Measurements from ENCODE around the gene DSC3. TPM values are rescaled to one million over a fixed set of nuclear protein-coding genes. Genes with fewer than 3 reads are reported as not detected.

Gene DSC3
- total and polyA plus RNA-seq, 9 donors: 0.05 to 9.1 (median 0.45) TPM

DNA sequence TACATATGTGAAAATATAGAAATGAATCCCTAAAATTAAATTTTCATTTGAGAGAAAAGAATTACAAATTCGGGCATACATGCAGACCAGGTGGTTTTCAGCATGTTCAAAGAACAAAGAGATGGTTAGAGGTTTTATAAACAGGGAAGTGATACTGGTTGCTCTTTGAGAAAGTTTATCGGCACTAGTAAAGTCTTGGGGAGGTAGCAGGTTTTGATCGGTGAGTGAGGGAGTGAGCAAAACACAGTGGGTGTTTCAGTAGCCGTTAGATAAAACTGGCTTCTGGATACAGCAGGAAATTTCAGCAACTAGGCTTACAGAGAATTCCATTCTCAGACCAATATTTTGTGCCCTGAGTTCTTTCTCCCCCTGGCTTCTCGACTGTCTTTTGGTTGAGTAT, 51.1 kb downstream of the DSC3 start:
- intact Hi-C loops (cut with DNase I): no loop called here
- DNase-seq: no peak
- no peaks in the 10 kb centered on the region for H3K27me3 ChIP-seq

DNA sequence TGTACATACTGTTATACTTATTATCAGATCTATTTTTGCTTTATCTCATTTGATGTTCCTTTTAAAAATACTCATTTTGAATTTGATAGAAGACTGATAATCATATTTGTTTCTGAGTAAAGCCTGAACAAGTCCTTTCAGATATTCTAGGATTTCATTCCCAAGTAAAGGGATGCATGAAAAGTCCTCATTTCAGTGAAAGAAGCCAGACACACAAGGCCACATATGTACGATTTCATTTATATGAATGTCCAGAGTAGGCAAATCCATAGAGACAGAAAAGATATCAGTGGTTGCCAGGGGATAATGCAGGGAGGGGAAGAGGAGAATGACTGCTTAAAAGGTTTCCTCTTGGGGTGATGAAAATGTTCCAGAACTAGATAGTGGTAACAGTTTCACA, 53.4 kb downstream of the DSC3 start:
- no peak overlapping the region for H3K4me3 ChIP-seq
- no peak for TF ChIP-seq POLR2A (IDR thresholded peaks at IDR 0.05)
- TF ChIP-seq, protein P1, sequence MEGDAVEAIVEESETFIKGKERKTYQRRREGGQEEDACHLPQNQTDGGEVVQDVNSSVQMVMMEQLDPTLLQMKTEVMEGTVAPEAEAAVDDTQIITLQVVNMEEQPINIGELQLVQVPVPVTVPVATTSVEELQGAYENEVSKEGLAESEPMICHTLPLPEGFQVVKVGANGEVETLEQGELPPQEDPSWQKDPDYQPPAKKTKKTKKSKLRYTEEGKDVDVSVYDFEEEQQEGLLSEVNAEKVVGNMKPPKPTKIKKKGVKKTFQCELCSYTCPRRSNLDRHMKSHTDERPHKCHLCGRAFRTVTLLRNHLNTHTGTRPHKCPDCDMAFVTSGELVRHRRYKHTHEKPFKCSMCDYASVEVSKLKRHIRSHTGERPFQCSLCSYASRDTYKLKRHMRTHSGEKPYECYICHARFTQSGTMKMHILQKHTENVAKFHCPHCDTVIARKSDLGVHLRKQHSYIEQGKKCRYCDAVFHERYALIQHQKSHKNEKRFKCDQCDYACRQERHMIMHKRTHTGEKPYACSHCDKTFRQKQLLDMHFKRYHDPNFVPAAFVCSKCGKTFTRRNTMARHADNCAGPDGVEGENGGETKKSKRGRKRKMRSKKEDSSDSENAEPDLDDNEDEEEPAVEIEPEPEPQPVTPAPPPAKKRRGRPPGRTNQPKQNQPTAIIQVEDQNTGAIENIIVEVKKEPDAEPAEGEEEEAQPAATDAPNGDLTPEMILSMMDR (IDR thresholded peaks at IDR 0.05): no peak
- TF ChIP-seq EP300 (IDR thresholded peaks at IDR 0.05): no peak
- no peak for DNase-seq
- intact Hi-C loops (cut with DNase I): loop anchor here in 1 of 4 donors (10.0 kb wide), 1 partner anchor 56 kb away; the partner anchor contains the start of gene DSC3
- H3K9me3 ChIP-seq: no peaks in the 10 kb centered on the region
- no peaks in the 10 kb centered on the region for H3K4me1 ChIP-seq (ENCODE audit: insufficient read depth)
- WGBS, 3 donors: 76 to 89% (median 88%) methylated on average over 1 of the region's 1 CpG
- no peak overlapping the region for H3K27ac ChIP-seq
- H3K27me3 ChIP-seq: no peaks in the 10 kb centered on the region
- H3K36me3 ChIP-seq: no peaks in the 10 kb centered on the region

More for the DNA sequence above, 51.1 kb downstream of the DSC3 start:
- Histone ChIP-seq H3K4me3 (no peak overlapping the region), H3K36me3 (no peaks in the 10 kb centered on the region), H3K9me3 (no peaks in the 10 kb centered on the region), H3K4me1 (ENCODE audit: insufficient read depth) (no peaks in the 10 kb centered on the region), H3K27ac (no peak overlapping the region)
- TF ChIP-seq POLR2A (IDR thresholded peaks at IDR 0.05) (no peak), EP300 (IDR thresholded peaks at IDR 0.05) (no peak)
- TF ChIP-seq, protein P1 (IDR thresholded peaks at IDR 0.05): no peak
- 6 to 24% (median 13%) methylated on average over 5 of the region's 5 CpGs for WGBS, 3 donors

DNA sequence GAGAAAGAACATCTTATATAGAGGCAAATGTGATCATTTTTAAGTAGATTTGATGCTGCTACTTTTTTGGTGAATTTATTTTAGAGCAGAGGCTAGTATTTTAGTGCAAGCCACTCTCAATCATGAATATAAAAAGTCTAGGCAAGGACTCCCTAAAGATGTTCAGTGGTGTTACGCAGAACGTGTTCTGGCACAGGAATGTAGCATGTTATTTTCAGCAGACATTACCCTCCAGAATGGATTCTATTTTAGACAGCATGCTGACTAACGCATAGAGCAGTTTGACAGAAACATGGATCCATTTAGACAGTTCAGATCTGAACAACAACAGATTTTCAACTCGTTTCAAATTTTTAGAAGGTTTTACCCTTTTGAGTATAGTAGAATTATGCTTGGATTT, 54.1 kb downstream of the DSC3 start:
- Histone ChIP-seq H3K27me3 (no peaks in the 10 kb centered on the region), H3K36me3 (no peaks in the 10 kb centered on the region), H3K27ac (no peak overlapping the region), H3K4me3 (no peak overlapping the region), H3K4me1 (ENCODE audit: insufficient read depth) (no peaks in the 10 kb centered on the region), H3K9me3 (no peaks in the 10 kb centered on the region)
- 75 to 84% (median 84%) methylated on average over 4 of the region's 4 CpGs for WGBS, 3 donors
- DNase-seq: no peak
- TF ChIP-seq, protein P1 (IDR thresholded peaks at IDR 0.05): no peak
- TF ChIP-seq EP300 (IDR thresholded peaks at IDR 0.05) (no peak), POLR2A (IDR thresholded peaks at IDR 0.05) (no peak)
- intact Hi-C loops (cut with DNase I): loop anchor here in 1 of 4 donors (10.0 kb wide), 1 partner anchor 56 kb away; the partner anchor contains the start of gene DSC3

DNA sequence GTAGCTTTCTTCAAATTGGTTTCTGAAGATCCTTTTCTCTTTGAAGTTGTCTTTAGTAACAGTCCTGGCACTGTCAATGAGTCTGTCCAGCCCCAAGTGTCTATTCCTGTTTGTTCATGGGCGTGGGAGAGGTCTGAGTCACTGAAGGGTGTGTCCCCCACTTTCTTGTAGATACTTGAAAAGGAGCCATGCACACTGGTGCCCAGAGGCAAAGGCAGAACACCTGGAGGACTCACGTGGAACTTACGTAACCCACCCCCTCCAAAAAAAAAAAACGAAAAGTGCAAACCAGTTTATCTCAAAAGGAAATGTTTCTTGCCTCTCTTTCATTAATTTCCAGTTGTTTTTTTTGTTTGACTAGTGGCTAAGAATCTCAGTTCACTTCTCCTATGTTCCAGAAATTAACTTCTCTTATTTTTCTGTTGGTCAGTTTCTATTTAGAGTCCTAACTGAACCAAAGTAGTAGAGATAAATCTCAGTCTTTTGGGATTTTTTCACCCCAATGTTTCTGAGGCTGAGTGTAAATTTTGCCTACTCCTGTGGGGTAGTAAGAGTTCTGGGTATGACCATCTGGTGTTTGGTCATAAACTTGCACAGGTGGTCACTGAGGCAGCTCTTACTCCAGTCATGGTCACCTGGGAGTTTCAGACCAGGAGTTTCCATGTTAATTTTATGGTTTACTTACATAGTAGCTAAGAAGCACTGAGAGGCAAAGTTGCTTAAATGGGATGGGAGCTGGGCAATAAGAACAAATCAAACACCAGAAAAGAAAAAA, 54.9 kb downstream of the DSC3 start:
- no peak overlapping the region for H3K4me3 ChIP-seq
- H3K27ac ChIP-seq: no peak overlapping the region
- H3K27me3 ChIP-seq: no peaks in the 10 kb centered on the region
- H3K4me1 ChIP-seq (ENCODE audit: insufficient read depth): no peaks in the 10 kb centered on the region
- DNase-seq: no peak
- no peaks in the 10 kb centered on the region for H3K36me3 ChIP-seq
- TF ChIP-seq, protein P1 (IDR thresholded peaks at IDR 0.05): no peak
- no peak for TF ChIP-seq POLR2A (IDR thresholded peaks at IDR 0.05)
- no peak for TF ChIP-seq EP300 (IDR thresholded peaks at IDR 0.05)
- intact Hi-C loops (cut with DNase I): loop anchor here in 1 of 4 donors (10.0 kb wide), 1 partner anchor 57 kb away; the partner anchor contains the start of gene DSC3
- no peaks in the 10 kb centered on the region for H3K9me3 ChIP-seq
- 40 to 47% (median 42%) methylated on average over 4 of the region's 4 CpGs for WGBS, 3 donors

Measured in ovary (tissue), 9 donors.